ENCODE measurements around the gene ZNF853.

ZNF853 gene

DNA sequence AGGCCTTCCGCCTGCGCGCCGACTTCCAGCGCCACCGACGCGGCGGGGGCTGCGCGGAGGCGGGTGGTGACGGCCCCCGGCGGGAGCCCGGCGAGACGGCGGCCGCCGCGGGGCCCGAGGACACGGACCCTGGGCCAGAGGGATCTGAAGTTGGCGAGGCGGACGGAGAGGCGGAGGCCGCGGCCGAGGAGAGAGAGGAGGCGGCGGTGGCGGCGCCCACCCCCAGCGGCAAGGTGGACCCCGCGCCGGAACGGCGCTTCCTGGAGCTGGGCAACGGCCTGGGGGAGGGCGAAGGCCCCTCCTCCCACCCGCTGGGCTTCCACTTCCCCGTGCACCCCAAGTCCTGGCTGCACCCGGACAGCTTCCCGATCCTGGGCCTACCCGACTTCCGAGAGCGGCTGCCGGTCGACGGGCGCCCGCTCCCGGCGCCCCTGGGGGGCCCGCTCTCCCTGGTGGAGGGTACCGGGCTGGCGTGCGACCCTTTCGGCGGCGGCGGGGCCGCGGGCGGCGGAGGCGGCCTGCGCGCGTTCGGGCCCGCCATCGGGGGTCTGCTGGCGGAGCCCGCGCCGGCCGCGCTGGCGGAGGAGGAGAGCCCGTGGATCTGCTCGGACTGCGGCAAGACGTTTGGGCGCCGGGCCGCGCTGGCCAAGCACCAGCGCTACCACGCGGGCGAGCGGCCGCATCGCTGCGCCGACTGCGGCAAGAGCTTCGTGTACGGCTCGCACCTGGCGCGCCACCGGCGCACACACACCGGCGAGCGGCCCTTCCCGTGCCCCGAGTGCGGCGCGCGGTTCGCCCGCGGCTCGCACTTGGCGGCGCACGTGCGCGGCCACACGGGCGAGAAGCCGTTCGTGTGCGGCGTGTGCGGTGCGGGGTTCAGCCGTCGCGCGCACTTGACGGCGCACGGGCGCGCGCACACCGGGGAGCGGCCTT lies 37.9 kb downstream of the ZNF853 start:
- no peak for TF ChIP-seq POLR2AphosphoS5 (IDR thresholded peaks at IDR 0.05; ENCODE audit: low read depth)
- TF ChIP-seq GABPA (IDR thresholded peaks at IDR 0.05; ENCODE audit: low read depth): no peak
- TF ChIP-seq, protein P1, sequence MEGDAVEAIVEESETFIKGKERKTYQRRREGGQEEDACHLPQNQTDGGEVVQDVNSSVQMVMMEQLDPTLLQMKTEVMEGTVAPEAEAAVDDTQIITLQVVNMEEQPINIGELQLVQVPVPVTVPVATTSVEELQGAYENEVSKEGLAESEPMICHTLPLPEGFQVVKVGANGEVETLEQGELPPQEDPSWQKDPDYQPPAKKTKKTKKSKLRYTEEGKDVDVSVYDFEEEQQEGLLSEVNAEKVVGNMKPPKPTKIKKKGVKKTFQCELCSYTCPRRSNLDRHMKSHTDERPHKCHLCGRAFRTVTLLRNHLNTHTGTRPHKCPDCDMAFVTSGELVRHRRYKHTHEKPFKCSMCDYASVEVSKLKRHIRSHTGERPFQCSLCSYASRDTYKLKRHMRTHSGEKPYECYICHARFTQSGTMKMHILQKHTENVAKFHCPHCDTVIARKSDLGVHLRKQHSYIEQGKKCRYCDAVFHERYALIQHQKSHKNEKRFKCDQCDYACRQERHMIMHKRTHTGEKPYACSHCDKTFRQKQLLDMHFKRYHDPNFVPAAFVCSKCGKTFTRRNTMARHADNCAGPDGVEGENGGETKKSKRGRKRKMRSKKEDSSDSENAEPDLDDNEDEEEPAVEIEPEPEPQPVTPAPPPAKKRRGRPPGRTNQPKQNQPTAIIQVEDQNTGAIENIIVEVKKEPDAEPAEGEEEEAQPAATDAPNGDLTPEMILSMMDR (IDR thresholded peaks at IDR 0.05; ENCODE audit: insufficient read depth, low read length): no peak
- no peak for TF ChIP-seq SPI1 (IDR thresholded peaks at IDR 0.05; ENCODE audit: borderline replicate concordance, low read depth)
- TF ChIP-seq, protein P2, sequence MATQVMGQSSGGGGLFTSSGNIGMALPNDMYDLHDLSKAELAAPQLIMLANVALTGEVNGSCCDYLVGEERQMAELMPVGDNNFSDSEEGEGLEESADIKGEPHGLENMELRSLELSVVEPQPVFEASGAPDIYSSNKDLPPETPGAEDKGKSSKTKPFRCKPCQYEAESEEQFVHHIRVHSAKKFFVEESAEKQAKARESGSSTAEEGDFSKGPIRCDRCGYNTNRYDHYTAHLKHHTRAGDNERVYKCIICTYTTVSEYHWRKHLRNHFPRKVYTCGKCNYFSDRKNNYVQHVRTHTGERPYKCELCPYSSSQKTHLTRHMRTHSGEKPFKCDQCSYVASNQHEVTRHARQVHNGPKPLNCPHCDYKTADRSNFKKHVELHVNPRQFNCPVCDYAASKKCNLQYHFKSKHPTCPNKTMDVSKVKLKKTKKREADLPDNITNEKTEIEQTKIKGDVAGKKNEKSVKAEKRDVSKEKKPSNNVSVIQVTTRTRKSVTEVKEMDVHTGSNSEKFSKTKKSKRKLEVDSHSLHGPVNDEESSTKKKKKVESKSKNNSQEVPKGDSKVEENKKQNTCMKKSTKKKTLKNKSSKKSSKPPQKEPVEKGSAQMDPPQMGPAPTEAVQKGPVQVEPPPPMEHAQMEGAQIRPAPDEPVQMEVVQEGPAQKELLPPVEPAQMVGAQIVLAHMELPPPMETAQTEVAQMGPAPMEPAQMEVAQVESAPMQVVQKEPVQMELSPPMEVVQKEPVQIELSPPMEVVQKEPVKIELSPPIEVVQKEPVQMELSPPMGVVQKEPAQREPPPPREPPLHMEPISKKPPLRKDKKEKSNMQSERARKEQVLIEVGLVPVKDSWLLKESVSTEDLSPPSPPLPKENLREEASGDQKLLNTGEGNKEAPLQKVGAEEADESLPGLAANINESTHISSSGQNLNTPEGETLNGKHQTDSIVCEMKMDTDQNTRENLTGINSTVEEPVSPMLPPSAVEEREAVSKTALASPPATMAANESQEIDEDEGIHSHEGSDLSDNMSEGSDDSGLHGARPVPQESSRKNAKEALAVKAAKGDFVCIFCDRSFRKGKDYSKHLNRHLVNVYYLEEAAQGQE (IDR thresholded peaks at IDR 0.05; ENCODE audit: insufficient replicate concordance, low read depth): no peak

DNA sequence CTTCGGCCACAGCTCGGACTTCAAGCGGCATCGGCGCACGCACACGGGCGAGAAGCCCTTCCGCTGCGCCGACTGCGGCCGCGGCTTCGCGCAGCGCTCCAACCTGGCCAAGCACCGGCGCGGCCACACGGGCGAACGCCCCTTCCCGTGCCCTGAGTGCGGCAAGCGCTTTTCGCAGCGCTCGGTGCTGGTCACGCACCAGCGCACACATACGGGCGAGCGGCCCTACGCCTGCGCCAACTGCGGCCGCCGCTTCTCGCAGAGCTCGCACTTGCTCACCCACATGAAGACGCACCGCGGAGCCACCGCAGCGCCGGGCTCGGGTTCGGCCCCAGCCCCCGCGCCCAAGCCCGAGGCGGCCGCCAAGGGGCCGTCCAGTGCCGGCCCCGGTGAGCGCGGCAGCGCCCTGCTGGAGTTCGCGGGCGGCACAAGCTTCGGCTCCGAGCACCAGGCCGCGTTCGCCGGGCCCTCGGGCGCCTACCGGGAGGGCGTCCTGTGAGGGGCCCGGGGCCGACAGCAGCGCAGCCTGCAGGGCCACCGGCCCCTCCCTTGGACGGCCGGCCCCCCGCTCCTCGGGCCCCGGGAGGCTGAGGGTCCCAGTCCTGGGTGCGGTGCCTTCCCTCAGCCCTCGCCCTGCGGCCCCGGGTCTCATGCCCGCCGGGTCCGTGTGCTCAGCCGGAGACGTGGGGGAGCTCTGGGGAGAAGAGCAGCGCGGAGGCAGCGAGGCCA lies 38.9 kb downstream of the ZNF853 start:
- Histone ChIP-seq H3K27me3 (ENCODE audit: insufficient read depth, poor library complexity, severe bottlenecking) (no peaks in the 10 kb centered on the region), H3K4me3 (replicated peaks; ENCODE audit: insufficient read depth, low read length) (no peak overlapping the region), H3K27ac (replicated peaks) (no peak overlapping the region)
- TF ChIP-seq POLR2AphosphoS5 (IDR thresholded peaks at IDR 0.05; ENCODE audit: low read depth): no peak
- TF ChIP-seq GABPA (IDR thresholded peaks at IDR 0.05; ENCODE audit: low read depth): no peak
- TF ChIP-seq SPI1 (IDR thresholded peaks at IDR 0.05; ENCODE audit: borderline replicate concordance, low read depth): no peak
- TF ChIP-seq, protein P1 (IDR thresholded peaks at IDR 0.05; ENCODE audit: insufficient read depth, low read length): no peak
- TF ChIP-seq, protein P2 (IDR thresholded peaks at IDR 0.05; ENCODE audit: insufficient replicate concordance, low read depth): no peak
- no peak for DNase-seq (ENCODE audit: low read depth in 1 of 2, low spot score in 1 of 2)

More for the DNA sequence above, 37.9 kb downstream of the ZNF853 start:
- Histone ChIP-seq H3K4me3 (replicated peaks; ENCODE audit: insufficient read depth, low read length) (no peak overlapping the region), H3K27me3 (ENCODE audit: insufficient read depth, poor library complexity, severe bottlenecking) (no peaks in the 10 kb centered on the region), H3K27ac (replicated peaks) (no peak overlapping the region)
- DNase-seq (ENCODE audit: low read depth in 1 of 2, low spot score in 1 of 2): no peak

DNA sequence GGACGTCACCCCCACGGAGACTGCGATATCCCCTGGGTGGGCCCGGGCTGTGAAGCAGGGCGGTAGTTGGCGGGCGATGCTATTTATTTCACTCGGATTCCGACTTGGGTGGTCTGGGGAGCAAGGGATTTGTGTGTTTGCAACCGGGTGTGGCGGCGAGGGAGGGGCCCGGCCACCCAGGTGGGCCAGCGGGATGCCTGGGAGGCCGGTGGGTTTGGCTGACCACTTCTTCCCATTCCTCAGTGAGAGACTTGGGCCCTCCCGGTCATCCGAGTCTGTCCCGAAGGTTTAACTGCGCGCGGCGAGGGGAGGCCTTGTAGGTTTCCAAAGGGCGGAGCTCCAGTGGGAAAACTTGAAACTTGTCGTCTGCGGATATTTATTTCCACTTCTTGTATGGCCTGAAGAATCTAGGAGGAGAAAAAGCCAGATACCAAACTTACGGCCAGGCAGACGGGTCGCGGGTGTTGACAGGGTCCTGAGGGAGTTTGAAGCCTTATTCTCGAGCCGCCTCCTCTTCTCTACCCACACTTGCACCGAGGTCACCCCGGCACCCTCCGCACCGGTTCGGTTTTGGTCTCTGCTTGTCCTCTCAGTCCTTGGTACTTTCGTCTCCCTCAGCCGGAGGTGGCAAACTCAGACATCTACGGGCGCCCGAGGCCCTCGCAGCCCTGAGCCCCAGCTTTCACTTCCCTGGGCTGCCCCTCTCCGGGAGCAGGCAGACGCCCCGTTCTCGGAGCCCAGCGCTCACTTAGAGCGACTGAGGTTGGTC lies 39.6 kb downstream of the ZNF853 start:
- no peak overlapping the region for H3K4me3 ChIP-seq (replicated peaks; ENCODE audit: insufficient read depth, low read length)
- H3K27ac ChIP-seq (replicated peaks): no peak overlapping the region
- no peak for DNase-seq (ENCODE audit: low read depth in 1 of 2, low spot score in 1 of 2)
- H3K27me3 ChIP-seq (ENCODE audit: insufficient read depth, poor library complexity, severe bottlenecking): no peaks in the 10 kb centered on the region
- TF ChIP-seq GABPA (IDR thresholded peaks at IDR 0.05; ENCODE audit: low read depth) (no peak), SPI1 (IDR thresholded peaks at IDR 0.05; ENCODE audit: borderline replicate concordance, low read depth) (no peak), POLR2AphosphoS5 (IDR thresholded peaks at IDR 0.05; ENCODE audit: low read depth) (no peak)
- TF ChIP-seq, protein P2 (IDR thresholded peaks at IDR 0.05; ENCODE audit: insufficient replicate concordance, low read depth): no peak
- TF ChIP-seq, protein P1 (IDR thresholded peaks at IDR 0.05; ENCODE audit: insufficient read depth, low read length): no peak
